ENCODE data around the gene ACTMAP.

DNA sequence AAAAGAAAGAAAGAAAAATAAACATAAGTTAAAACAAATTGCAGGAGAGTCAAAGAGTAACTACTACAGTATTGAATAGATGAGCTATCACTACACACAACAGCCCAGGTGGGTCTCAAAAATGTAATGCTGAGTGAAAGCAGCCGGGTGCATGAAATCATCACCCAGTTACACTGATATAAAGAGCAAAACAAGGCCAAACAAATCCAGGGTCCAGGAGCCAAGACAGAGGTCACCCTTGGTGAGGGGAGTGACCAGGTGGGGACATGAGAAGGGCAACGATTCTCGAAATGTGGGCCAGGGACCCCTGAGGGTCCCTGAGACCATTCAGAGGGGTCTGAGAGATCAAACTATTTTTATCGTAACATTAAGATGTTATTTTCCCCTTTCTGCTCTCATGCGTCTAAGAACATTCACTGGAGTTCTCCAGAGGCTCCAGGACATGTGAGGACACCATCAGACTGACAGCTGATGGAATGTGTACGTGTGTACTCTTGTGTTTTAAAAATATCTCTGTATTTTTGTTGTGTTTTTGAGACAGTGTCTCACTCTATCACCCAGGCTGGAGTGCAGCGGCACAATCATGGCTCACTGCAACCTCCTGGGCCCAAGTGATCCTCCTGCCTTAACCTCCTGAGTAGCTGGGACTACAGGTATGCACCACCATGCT, 44.2 kb downstream of the ACTMAP start:
- TF ChIP-seq, protein P1, sequence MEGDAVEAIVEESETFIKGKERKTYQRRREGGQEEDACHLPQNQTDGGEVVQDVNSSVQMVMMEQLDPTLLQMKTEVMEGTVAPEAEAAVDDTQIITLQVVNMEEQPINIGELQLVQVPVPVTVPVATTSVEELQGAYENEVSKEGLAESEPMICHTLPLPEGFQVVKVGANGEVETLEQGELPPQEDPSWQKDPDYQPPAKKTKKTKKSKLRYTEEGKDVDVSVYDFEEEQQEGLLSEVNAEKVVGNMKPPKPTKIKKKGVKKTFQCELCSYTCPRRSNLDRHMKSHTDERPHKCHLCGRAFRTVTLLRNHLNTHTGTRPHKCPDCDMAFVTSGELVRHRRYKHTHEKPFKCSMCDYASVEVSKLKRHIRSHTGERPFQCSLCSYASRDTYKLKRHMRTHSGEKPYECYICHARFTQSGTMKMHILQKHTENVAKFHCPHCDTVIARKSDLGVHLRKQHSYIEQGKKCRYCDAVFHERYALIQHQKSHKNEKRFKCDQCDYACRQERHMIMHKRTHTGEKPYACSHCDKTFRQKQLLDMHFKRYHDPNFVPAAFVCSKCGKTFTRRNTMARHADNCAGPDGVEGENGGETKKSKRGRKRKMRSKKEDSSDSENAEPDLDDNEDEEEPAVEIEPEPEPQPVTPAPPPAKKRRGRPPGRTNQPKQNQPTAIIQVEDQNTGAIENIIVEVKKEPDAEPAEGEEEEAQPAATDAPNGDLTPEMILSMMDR (IDR thresholded peaks at IDR 0.05) = no peak
- TF ChIP-seq POLR2A (IDR thresholded peaks at IDR 0.05) = no peak

Measured in body of pancreas (tissue), 4 donors.